ENCODE measurements around the gene UBTF.

UBTF gene

DNA sequence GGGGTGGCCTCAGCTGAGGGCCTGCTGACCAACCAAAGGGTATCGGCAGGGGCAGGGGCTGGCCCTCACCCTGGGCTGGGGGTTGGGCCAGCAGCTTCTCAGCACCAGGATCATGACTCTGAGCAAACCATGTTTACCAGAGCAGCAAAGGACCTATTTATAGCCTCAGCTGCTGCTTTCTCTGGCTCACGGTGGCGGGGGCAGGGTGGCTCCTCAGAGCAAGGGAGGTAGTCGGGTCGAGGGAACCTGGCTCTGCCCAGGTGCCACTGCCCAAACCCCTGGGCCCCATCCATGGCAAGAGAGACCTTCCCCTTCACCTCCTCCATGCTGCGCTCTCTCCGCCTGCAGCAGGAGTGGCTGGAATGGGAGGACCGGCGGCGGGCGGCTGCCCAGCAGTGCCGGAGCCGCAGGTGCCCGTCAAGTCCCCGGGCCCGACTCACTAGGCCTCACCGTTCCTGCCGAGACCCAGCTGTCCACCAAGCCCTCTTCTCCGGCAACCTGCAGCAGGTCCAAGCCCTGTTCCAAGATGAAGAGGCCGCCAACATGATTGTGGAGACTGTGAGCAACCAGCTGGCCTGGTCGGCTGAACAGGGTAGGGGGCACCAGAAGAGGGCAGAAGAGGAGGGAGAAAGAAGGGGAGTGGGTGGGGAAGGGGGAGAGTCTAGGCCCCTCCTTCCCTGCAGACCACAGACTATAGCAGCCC is 48.8 kb downstream of the UBTF start, which contains the start of gene ASB16:
TSS of gene ASB16 (plus strand) at position 206 of the 703 bp plus-strand sequence. CDS start at position 292, 86 bp downstream.
- no peak for DNase-seq (ENCODE audit: low read depth in 2 of 2)

DNA sequence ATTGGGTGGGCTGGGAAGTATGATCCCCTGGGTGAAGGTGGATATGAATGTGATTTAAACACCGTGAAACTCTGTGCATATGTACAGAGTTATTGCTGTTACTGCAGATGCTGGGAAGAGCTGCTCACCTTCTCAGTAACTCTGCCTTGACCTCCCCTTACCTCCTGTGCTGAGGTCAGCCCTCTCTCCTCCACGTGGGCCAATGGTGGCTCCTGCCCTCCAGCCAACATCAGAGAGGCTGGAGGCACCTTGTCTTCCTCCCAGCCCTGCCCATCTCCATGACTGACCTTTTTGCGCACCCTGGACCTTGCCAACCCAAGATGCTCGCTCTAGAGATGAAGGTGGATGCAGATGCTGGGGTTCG is 49.4 kb downstream of the UBTF start:
- no peak for DNase-seq (ENCODE audit: low read depth in 2 of 2)

DNA sequence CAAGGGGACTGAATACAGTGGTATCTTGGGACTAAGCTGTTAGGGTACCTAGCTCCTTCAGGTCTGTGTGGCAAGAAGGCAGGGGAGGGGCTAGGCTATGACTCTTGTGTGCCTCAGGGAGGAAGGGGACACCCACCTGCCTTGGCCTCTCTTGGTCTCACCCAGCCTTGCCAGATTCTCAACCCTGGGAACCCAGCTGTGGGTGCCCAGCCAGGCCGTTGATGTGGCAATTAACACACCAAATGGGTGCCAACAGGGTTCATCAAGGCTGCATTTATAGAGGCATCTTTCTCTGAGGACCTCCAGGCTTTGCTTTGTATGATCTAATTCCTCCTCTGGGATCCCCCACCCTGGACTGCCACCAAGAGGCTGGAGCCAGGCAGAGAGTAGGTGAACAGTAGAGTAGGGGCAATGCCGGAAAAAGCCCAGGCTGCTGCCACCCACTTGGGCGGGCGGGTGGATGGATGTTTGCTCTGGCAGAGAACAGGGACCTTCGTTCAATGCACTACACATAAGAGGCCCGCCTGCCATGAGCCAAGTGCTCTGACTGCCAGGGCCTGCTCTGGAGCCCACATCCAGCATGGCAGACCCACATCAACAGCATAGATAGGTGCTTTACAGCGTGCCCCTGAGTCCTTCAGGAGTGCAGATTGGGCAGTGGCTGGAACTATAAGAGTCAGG is 52.2 kb downstream of the UBTF start:
- DNase-seq (ENCODE audit: low read depth in 2 of 2) = no peak

DNA sequence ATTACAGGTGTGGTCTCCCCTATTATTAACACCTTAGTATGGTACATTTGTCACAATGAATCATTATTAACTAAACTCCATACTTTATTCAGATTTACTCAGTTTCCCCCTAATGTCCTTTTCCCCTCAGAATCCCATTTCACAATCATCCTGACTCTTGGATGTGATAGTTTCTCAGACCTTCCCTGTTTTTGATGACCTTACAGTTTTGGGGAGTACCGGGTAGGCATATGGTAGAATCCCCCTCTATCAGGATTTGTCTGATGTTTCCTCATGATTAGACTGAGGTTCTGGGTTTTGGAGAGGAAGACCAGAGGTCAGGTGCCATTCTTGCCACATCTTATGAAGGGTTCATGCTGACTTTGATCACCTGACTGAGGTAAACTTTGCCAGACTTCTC is 55.0 kb downstream of the UBTF start:
- DNase-seq (ENCODE audit: low read depth in 2 of 2) = no peak

DNA sequence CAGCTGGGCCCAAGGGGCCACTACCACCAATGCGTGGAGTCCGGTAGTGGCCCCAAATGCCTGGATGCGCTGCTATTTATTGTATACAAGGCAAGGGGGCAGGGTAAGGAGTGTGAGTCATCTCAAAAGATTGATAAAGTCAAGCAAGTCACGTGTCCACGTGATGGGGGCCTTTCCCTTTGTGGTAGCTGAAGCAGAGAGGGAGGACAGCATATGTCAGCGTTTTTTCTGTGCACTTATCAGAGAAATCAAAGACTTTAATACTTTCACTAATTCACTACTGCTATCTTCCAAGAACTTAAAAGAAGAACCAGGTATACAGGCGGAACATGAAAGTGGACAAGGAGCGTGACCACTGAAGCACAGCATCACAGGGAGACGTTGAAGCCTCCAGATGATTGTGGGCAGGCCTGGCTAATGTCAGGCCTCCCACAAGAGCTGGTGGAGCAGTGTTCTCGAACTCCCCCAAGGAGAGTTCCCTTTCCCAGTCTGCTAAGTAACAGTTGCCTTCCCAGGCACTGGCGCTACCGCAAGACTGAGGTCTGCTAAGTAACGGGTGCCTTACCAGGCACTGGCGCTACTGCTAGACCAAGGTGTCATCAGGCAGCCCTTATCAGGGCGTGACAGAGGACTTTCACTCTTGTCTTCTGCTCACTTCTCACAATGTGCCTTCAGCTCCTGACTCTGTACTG is 59.8 kb downstream of the UBTF start:
- DNase-seq (ENCODE audit: low read depth in 2 of 2) = peak in 1 of 2 donors; percentile 28

DNA sequence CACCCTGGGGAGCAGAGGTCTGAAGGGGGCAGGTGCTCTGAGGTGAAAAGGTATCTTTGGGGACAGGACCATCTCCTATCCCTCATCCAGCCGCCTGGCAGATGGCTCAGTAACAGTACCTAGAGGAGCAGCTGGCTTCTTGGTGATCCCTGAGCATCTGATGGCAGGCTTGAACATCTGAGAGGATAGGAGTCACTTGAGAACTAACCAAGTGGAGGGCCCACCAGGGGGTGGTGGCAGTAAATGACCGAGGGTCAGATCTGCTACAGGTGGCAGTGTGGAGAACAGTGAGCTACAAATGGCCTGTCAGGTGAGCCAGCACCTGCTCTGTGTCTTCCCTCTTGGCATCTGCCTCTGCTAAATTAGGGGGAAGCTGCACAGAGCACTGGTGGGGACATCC is 64.0 kb downstream of the UBTF start:
- no peak for DNase-seq (ENCODE audit: low read depth in 2 of 2)
